Osteocyte (in vitro differentiated cells): ENCODE data around the gene GIGYF1. TPM values are rescaled to one million over a fixed set of nuclear protein-coding genes. Genes with fewer than 3 reads are reported as not detected.
"Not testable (repeated sequence)": the region's sequence is repeated elsewhere in the genome, so short reads cannot be mapped to it uniquely, and the experiment has no call there.

ENCODE experiments used
- DNase-seq: peaks from one replicate; pipeline ENCODE4 v3.0.0; 2021; ENCODE audit warnings: mixed read lengths; ENCODE audit not compliant: unreplicated experiment; ENCODE audit errors: extremely low spot score
- H3K27ac Mint-ChIP-seq: one replicate; pipeline ENCODE4 v1.8.0; 2021; ENCODE audit warnings: mild to moderate bottlenecking, mixed read lengths; ENCODE audit not compliant: unreplicated experiment
- H3K27me3 Mint-ChIP-seq: one replicate; pipeline ENCODE4 v1.8.0; 2021; ENCODE audit warnings: mixed read lengths; ENCODE audit not compliant: unreplicated experiment
- H3K36me3 Mint-ChIP-seq: one replicate; pipeline ENCODE4 v1.8.0; 2021; ENCODE audit warnings: mixed read lengths; ENCODE audit not compliant: unreplicated experiment
- H3K4me1 Mint-ChIP-seq: one replicate; pipeline ENCODE4 v1.8.0; 2021; ENCODE audit warnings: mixed read lengths; ENCODE audit not compliant: unreplicated experiment
- H3K4me3 Mint-ChIP-seq: one replicate; pipeline ENCODE4 v1.8.0; 2021; ENCODE audit warnings: mild to moderate bottlenecking, moderate library complexity, mixed read lengths; ENCODE audit not compliant: unreplicated experiment
- H3K9me3 Mint-ChIP-seq: one replicate; pipeline ENCODE4 v1.8.0; 2021; ENCODE audit warnings: mixed read lengths; ENCODE audit not compliant: unreplicated experiment
- total RNA-seq: library from RNA; stranded (reverse); gene quantifications from 2 replicates; pipeline ENCODE4 v1.2.1, GENCODE V29; 2021
- TF ChIP-seq, protein P1 (sequence below): fragments of 200-600 bp; sonication (generic); IDR thresholded peaks from 2 replicates; pipeline ENCODE4 v1.5.0; 2021; ENCODE audit warnings: antibody characterized with exemption, mild to moderate bottlenecking, moderate library complexity

Gene GIGYF1
- total RNA-seq, 1 donor from 2014 or later: 64.6 TPM

DNA sequence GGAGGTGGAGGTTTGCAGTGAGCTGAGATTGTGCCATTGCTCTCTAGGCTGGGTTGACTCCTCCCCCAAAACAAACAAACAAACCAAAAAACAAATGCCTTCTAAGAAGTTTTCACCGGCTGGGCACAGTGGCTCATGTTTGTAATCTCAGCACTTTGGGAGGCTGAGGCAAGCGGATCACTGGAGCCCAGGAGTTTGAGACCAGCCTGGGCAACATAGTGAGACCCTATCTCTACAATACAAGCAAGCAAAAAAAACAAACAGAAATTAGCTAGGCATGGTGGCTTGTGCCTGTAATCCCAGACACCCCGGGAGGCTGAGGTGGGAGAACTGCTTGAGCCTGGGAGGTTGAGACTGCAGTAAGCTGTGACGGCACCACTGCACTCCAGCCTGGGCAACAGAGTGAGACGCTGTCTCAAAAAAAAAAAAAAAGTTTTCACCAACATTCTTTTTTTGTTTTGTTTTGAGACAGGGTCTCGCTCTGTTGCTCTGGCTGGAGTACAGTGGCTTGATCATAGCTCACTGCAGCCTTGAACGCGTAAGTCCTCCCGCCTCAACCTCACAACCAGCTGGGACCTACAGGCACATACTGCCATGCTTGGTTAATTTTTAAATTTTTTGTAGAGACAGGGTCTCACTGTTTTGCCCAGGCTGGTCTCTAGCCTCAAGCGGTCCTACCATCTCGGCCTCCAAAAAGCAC is 38.0 kb upstream of the GIGYF1 start:
- H3K27me3 Mint-ChIP-seq: peaks cover 23% of the 10 kb centered on the region
- no peak for DNase-seq
- no peaks in the 10 kb centered on the region for H3K36me3 Mint-ChIP-seq
- no peaks in the 10 kb centered on the region for H3K9me3 Mint-ChIP-seq
- H3K27ac Mint-ChIP-seq: no peak overlapping the region
- TF ChIP-seq, protein P1, sequence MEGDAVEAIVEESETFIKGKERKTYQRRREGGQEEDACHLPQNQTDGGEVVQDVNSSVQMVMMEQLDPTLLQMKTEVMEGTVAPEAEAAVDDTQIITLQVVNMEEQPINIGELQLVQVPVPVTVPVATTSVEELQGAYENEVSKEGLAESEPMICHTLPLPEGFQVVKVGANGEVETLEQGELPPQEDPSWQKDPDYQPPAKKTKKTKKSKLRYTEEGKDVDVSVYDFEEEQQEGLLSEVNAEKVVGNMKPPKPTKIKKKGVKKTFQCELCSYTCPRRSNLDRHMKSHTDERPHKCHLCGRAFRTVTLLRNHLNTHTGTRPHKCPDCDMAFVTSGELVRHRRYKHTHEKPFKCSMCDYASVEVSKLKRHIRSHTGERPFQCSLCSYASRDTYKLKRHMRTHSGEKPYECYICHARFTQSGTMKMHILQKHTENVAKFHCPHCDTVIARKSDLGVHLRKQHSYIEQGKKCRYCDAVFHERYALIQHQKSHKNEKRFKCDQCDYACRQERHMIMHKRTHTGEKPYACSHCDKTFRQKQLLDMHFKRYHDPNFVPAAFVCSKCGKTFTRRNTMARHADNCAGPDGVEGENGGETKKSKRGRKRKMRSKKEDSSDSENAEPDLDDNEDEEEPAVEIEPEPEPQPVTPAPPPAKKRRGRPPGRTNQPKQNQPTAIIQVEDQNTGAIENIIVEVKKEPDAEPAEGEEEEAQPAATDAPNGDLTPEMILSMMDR: no peak
- H3K4me3 Mint-ChIP-seq: no peak overlapping the region
- peaks cover 9% of the 10 kb centered on the region for H3K4me1 Mint-ChIP-seq

DNA sequence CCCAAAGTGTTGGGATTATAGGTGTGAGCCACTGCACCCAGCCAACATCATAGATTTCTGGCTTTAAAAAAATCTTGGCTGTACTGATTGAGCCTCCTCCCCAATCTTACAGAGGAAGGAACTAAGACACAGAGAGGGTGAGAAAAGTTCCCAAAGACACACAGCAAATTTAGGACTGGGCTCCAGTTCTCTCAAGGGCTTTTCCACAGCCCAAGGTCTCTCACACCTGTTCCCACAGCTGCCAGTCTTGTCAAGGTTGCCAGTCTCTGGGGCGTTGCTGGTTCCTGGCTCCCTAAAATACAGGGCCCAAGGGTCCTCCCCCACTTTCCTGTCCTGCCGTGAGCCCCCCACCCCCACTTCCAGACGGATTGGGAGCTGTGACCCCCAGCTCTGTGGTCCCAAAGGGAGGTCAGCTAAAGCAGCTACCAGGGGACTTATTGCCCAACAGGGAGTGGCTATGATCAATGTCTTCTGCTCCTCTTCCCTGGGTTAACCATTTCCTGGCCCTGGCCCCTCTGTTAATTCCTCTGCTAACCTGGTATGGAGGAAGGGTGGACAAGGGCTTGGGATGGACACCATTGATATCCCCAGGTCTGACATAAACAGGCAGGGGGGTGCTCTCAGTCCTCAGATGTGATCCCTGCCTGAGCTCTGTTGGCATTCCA is 36.2 kb upstream of the GIGYF1 start:
- H3K4me1 Mint-ChIP-seq: peaks cover 19% of the 10 kb centered on the region
- DNase-seq: no peak
- no peak overlapping the region for H3K27ac Mint-ChIP-seq
- no peaks in the 10 kb centered on the region for H3K36me3 Mint-ChIP-seq
- no peak overlapping the region for H3K4me3 Mint-ChIP-seq
- H3K27me3 Mint-ChIP-seq: peaks cover 23% of the 10 kb centered on the region
- no peaks in the 10 kb centered on the region for H3K9me3 Mint-ChIP-seq
- TF ChIP-seq, protein P1: no peak

DNA sequence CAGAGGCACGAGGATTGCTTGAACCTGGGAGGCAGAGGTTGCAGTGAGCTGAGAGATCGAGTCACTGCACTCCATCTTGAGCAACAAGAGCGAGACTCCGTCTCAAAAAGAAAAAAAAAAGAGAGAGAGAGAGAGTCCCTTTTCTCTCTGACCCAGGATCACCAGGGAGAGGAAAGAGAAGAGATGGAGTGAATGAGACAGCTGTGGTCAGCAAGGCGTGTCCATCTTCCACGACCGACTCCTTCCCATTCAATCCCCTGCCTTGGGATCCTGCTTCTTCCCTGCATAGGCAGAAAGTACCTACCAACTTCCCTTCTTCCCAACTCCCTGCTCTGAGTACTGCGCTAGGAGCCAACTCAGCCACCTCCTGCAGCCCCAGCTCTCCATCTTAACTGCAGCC is 34.1 kb upstream of the GIGYF1 start:
- no peak overlapping the region for H3K27ac Mint-ChIP-seq
- no peak for DNase-seq
- TF ChIP-seq, protein P1: no peak
- H3K36me3 Mint-ChIP-seq: no peaks in the 10 kb centered on the region
- no peaks in the 10 kb centered on the region for H3K9me3 Mint-ChIP-seq
- H3K27me3 Mint-ChIP-seq: peaks cover 11% of the 10 kb centered on the region
- H3K4me1 Mint-ChIP-seq: peaks cover 17% of the 10 kb centered on the region
- H3K4me3 Mint-ChIP-seq: no peak overlapping the region

DNA sequence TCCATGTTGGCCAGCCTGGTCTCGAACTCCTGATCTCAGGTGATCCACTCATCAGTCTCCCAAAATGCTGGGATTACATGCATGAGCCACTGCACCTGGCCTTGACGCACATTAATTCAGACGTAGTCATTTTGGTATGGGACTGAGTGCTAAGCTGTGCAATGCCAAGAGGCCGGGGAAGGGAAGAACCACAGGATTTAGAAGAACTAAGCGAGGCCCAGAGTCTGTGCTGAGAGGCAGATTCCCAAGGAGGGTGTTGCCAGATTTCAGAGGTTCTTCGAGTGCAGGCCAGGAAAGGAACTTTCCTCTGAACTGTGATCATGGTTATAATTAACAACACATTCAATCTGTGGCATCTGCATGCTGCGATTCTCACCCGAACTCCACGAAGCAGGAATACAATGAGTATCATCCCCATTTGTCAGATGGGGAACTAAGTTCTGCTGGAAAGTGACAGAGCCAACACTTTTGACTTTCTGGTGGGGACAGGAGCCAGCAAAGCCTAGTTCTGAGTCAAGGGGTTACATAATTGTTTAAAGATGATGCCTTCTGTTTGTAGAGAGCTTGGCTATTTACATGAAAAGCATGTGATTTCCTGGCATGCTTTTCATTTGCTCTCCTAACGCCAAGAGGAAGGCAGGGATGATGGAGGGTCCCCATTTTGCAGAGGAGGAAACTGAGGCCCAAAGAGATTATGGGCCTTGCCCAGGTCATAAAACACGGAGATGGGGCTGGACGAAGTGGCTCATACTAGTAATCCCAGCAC is 33.1 kb upstream of the GIGYF1 start:
- peaks cover 17% of the 10 kb centered on the region for H3K4me1 Mint-ChIP-seq
- H3K27ac Mint-ChIP-seq: no peak overlapping the region
- H3K9me3 Mint-ChIP-seq: no peaks in the 10 kb centered on the region
- TF ChIP-seq, protein P1: no peak
- no peaks in the 10 kb centered on the region for H3K36me3 Mint-ChIP-seq
- DNase-seq: no peak
- H3K4me3 Mint-ChIP-seq: no peak overlapping the region
- H3K27me3 Mint-ChIP-seq: peaks cover 14% of the 10 kb centered on the region

DNA sequence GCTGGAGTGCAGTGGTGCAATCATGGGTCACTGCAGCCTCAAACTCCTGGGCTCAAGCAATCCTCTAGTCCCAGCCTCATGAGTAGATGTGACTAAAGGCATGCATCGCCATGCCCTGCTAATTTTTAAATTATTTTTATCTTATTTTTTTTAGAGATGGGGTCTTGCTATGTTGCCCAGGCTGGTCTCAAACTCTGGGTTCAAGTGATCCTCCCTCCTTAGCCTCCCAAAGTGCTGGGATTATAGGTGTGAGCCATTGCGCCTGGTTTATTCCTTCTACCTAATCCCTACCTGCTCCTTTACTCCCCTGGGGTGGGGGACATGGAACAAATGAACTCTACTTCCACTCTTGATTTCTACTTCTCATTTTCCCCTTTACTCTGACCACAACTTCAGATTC is 30.3 kb upstream of the GIGYF1 start:
- not testable (repeated sequence) for H3K36me3 Mint-ChIP-seq, H3K27ac Mint-ChIP-seq, H3K4me3 Mint-ChIP-seq, H3K9me3 Mint-ChIP-seq, DNase-seq
- Mint-ChIP-seq H3K27me3 (peaks cover 26% of the 10 kb centered on the region), H3K4me1 (peaks cover 27% of the 10 kb centered on the region)
